ENCODE results near the gene NUP42.
"Not testable (repeated sequence)": the region's sequence is repeated elsewhere in the genome, so short reads cannot be mapped to it uniquely, and the experiment has no call there.

Gene NUP42

GRCh38 chr7:23185980-23186379, 4.1 kb downstream of the NUP42 start:
- TF ChIP-seq, protein P1, sequence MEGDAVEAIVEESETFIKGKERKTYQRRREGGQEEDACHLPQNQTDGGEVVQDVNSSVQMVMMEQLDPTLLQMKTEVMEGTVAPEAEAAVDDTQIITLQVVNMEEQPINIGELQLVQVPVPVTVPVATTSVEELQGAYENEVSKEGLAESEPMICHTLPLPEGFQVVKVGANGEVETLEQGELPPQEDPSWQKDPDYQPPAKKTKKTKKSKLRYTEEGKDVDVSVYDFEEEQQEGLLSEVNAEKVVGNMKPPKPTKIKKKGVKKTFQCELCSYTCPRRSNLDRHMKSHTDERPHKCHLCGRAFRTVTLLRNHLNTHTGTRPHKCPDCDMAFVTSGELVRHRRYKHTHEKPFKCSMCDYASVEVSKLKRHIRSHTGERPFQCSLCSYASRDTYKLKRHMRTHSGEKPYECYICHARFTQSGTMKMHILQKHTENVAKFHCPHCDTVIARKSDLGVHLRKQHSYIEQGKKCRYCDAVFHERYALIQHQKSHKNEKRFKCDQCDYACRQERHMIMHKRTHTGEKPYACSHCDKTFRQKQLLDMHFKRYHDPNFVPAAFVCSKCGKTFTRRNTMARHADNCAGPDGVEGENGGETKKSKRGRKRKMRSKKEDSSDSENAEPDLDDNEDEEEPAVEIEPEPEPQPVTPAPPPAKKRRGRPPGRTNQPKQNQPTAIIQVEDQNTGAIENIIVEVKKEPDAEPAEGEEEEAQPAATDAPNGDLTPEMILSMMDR (IDR thresholded peaks at IDR 0.05): no peak
- Histone ChIP-seq H3K36me3 (peaks cover 32% of the 10 kb centered on the region), H3K9me3 (no peaks in the 10 kb centered on the region), H3K4me3 (ENCODE audit: low read depth in 1 of 2, low read length in 1 of 2) (no peak overlapping the region), H3K4me1 (ENCODE audit: control insufficient read depth in 1 of 2, insufficient read depth in 1 of 2, low read depth in 1 of 2, low read length in 1 of 2) (peaks cover 23 to 24% of the 10 kb centered on the region in 2 experiments), H3K27ac (no peak overlapping the region), H3K27me3 (no peaks in the 10 kb centered on the region)

- TF ChIP-seq, protein P1 (IDR thresholded peaks at IDR 0.05): no peak
- Histone ChIP-seq H3K9me3 (no peaks in the 10 kb centered on the region), H3K36me3 (peaks cover 43% of the 10 kb centered on the region), H3K27me3 (no peaks in the 10 kb centered on the region), H3K4me3 (ENCODE audit: low read depth in 1 of 2, low read length in 1 of 2) (no peak overlapping the region), H3K27ac (no peak overlapping the region), H3K4me1 (ENCODE audit: control insufficient read depth in 1 of 2, insufficient read depth in 1 of 2, low read depth in 1 of 2, low read length in 1 of 2) (no peaks in the 10 kb centered on the region)
These were observed 9.2 kb downstream of the NUP42 start for GRCh38 chr7:23191022-23191421.

- H3K27me3 ChIP-seq; H3K9me3 ChIP-seq; H3K4me1 ChIP-seq (ENCODE audit: control insufficient read depth in 1 of 2, insufficient read depth in 1 of 2, low read depth in 1 of 2, low read length in 1 of 2); H3K27ac ChIP-seq; H3K4me3 ChIP-seq (ENCODE audit: low read depth in 1 of 2, low read length in 1 of 2): not testable (repeated sequence)
- peaks cover 29% of the 10 kb centered on the region for H3K36me3 ChIP-seq
These were observed 11.9 kb downstream of the NUP42 start for GRCh38 chr7:23193650-23194227.

DNA sequence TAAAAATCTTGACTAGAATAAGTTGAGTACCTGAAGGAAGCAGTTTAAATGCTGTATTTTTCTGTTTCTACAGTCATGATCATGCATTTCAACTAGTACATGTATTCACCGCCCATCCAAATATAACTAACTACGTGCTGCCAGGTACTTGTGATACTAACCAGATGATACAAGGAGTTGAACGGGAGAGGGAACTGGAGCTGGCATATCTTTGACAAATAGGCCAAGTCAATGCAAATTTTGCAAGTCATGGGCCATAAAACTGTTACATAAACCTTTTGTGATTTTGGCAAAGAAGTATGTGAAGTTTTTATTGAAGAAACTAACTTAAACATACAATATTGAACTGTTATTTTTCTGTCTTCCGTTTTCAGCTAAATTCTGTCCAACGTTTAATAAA, 14.5 kb downstream of the NUP42 start:
- peaks cover 44% of the 10 kb centered on the region for H3K36me3 ChIP-seq
- no peak overlapping the region for H3K27ac ChIP-seq
- H3K27me3 ChIP-seq: no peaks in the 10 kb centered on the region
- no peaks in the 10 kb centered on the region for H3K9me3 ChIP-seq
- TF ChIP-seq, protein P1 (IDR thresholded peaks at IDR 0.05): no peak
- H3K4me3 ChIP-seq (ENCODE audit: low read depth in 1 of 2, low read length in 1 of 2): no peak overlapping the region
- no peaks in the 10 kb centered on the region for H3K4me1 ChIP-seq (ENCODE audit: control insufficient read depth in 1 of 2, insufficient read depth in 1 of 2, low read depth in 1 of 2, low read length in 1 of 2)

DNA sequence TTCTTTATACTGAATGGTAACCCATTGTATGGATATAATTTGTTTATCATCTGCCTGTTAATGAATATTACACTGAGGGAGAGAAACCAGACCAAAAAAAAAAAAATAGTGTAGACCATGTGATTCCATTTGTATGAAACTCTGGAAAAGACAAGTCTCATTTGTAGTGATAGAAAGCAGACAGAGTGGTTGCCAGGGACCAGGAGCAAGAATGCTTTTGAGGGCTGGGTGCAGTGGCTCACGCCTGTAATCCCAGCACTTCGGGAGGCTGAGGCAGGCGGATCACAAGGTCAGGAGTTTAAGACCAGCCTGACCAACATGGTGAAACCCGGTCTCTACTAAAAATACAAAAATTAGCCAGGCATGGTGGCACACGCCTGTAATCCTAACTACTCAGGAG, 15.9 kb downstream of the NUP42 start:
- H3K27me3 ChIP-seq; H3K27ac ChIP-seq; H3K9me3 ChIP-seq; H3K4me3 ChIP-seq (ENCODE audit: low read depth in 1 of 2, low read length in 1 of 2); H3K4me1 ChIP-seq (ENCODE audit: control insufficient read depth in 1 of 2, insufficient read depth in 1 of 2, low read depth in 1 of 2, low read length in 1 of 2): not testable (repeated sequence)
- peaks cover 51% of the 10 kb centered on the region for H3K36me3 ChIP-seq

DNA sequence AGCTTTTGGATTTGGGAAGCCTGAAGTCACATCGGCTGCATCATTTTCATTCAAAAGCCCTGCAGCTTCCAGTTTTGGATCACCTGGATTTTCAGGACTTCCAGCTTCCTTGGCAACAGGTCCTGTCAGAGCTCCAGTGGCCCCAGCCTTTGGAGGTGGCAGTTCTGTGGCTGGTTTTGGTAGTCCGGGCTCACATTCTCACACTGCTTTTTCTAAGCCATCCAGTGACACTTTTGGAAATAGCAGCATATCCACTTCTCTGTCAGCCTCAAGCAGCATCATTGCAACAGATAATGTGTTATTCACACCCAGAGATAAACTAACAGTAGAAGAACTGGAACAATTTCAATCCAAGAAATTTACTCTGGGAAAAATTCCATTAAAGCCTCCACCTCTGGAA, 18.5 kb downstream of the NUP42 start:
- Histone ChIP-seq H3K9me3 (no peaks in the 10 kb centered on the region), H3K27me3 (peaks cover 4% of the 10 kb centered on the region), H3K27ac (no peak overlapping the region), H3K4me1 (ENCODE audit: control insufficient read depth in 1 of 2, insufficient read depth in 1 of 2, low read depth in 1 of 2, low read length in 1 of 2) (no peaks in the 10 kb centered on the region), H3K36me3 (peaks cover 38% of the 10 kb centered on the region), H3K4me3 (ENCODE audit: low read depth in 1 of 2, low read length in 1 of 2) (no peak overlapping the region)
- TF ChIP-seq, protein P1 (IDR thresholded peaks at IDR 0.05): no peak

- TF ChIP-seq, protein P1 (IDR thresholded peaks at IDR 0.05): no peak
- H3K27me3 ChIP-seq: peaks cover 12% of the 10 kb centered on the region
- no peaks in the 10 kb centered on the region for H3K9me3 ChIP-seq
- H3K36me3 ChIP-seq: peaks cover 31% of the 10 kb centered on the region
- no peak overlapping the region for H3K4me3 ChIP-seq (ENCODE audit: low read depth in 1 of 2, low read length in 1 of 2)
- H3K27ac ChIP-seq: no peak overlapping the region
- H3K4me1 ChIP-seq (ENCODE audit: control insufficient read depth in 1 of 2, insufficient read depth in 1 of 2, low read depth in 1 of 2, low read length in 1 of 2): peaks cover 30 to 37% of the 10 kb centered on the region in 2 experiments
These were observed 22.4 kb downstream of the NUP42 start for GRCh38 chr7:23204241-23204640.
